ENCODE measurements around the gene RER1.

DNA sequence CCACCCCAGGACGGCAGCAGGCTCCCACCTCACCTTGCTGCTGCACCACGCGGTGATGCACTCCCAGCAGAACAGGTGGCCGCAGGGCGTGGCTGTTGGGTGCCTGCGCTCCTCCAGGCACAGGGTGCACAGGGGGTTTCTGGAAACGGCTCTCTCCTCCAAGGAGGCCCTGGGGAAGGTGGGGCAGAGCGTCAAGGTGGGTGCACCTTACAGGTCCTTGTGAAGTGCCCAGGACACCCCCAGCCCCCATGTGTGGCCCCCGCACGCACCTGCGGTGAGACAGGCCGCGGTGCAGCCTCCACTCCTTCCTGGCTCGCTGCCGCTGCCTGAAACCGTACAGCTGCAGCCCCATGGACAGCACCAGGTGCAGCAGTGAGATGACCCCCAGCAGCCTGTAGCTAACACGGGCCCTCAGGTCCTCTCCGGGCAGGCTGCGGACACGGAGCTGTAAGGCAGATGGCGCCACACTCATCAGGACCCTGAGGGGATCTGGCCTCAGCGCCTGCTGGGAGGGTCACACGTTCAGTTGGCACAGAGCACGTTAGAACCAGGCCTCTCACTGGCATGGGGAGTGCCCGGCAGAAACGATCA, 14.9 kb downstream of the RER1 start:
- TF ChIP-seq POLR2A (IDR thresholded peaks at IDR 0.05): no peak
- TF ChIP-seq CTCF (IDR thresholded peaks at IDR 0.05): no peak
